Measurements from ENCODE around the gene ASNSD1.
A peak's percentile ranks its signal among the peaks of the same experiment; 100 is the strongest.
"Not testable (repeated sequence)": the region's sequence is repeated elsewhere in the genome, so short reads cannot be mapped to it uniquely, and the experiment has no call there.

ASNSD1 gene

GRCh38 chr2:189685540-189686229 is 24.4 kb downstream of the ASNSD1 start:
- no peak overlapping the region for H3K4me3 ChIP-seq (ENCODE audit: low read depth, low read length)
- TF ChIP-seq CTCF (IDR thresholded peaks at IDR 0.05; ENCODE audit: borderline replicate concordance, insufficient read depth, low read depth, low read length): no peak

GRCh38 chr2:189687796-189688195 is 26.5 kb downstream of the ASNSD1 start:
- H3K4me3 ChIP-seq (ENCODE audit: low read depth, low read length): not testable (repeated sequence)

GRCh38 chr2:189696223-189696622 is 35.0 kb downstream of the ASNSD1 start:
- no peak for TF ChIP-seq CTCF (IDR thresholded peaks at IDR 0.05; ENCODE audit: borderline replicate concordance, insufficient read depth, low read depth, low read length)
- no peak overlapping the region for H3K4me3 ChIP-seq (ENCODE audit: low read depth, low read length)

- peak; percentile 21; the same call in 1 of the 2 replicates for TF ChIP-seq CTCF (IDR thresholded peaks at IDR 0.05; ENCODE audit: borderline replicate concordance, insufficient read depth, low read depth, low read length)
- no peak overlapping the region for H3K4me3 ChIP-seq (ENCODE audit: low read depth, low read length)
These were observed 37.0 kb downstream of the ASNSD1 start for GRCh38 chr2:189698020-189698887.

GRCh38 chr2:189700681-189701080 is 39.4 kb downstream of the ASNSD1 start:
- TF ChIP-seq CTCF (IDR thresholded peaks at IDR 0.05; ENCODE audit: borderline replicate concordance, insufficient read depth, low read depth, low read length): no peak
- H3K4me3 ChIP-seq (ENCODE audit: low read depth, low read length): no peak overlapping the region

GRCh38 chr2:189702071-189702470 is 40.8 kb downstream of the ASNSD1 start:
- H3K4me3 ChIP-seq (ENCODE audit: low read depth, low read length): no peak overlapping the region
- no peak for TF ChIP-seq CTCF (IDR thresholded peaks at IDR 0.05; ENCODE audit: borderline replicate concordance, insufficient read depth, low read depth, low read length)

GRCh38 chr2:189709501-189710221 is 48.4 kb downstream of the ASNSD1 start:
- no peak for TF ChIP-seq CTCF (IDR thresholded peaks at IDR 0.05; ENCODE audit: borderline replicate concordance, insufficient read depth, low read depth, low read length)
- no peak overlapping the region for H3K4me3 ChIP-seq (ENCODE audit: low read depth, low read length)

- H3K4me3 ChIP-seq (ENCODE audit: low read depth, low read length): not testable (repeated sequence)
These were observed 56.3 kb downstream of the ASNSD1 start for GRCh38 chr2:189717593-189717992.

All from GM12875 (cell line).